Psoas muscle (tissue), 8 donors: ENCODE measurements around the gene PHC3. TPM values are rescaled to one million over a fixed set of nuclear protein-coding genes. Genes with fewer than 3 reads are reported as not detected.

Experiments used
- ATAC-seq, 4 donors: fragments of 200-7000 bp; cut with Tn5 transposase; one replicate each; pipeline ENCODE4 v1.9.1; 2020; ENCODE audit warnings: moderate library complexity in 3 of 4, mild to moderate bottlenecking in 2 of 4
- DNase-seq, 2 donors: peaks; one replicate each; pipeline ENCODE4 v3.0.0-alpha.2; 2020
- H3K27ac ChIP-seq: fragments of 200-600 bp; one replicate; pipeline ENCODE4 v1.8.0; 2022
- H3K27me3 ChIP-seq, 3 donors: fragments of 200-600 bp in 1 of 3; one replicate each; pipeline versions ENCODE4 v1.6.1 to v1.8.0; 2013 to 2022; ENCODE audit warnings: low read length in 2 of 3, mild to moderate bottlenecking in 2 of 3, moderate library complexity in 1 of 3; ENCODE audit not compliant: insufficient read depth in 3 of 3
- H3K36me3 ChIP-seq, 2 donors: fragments of 200-600 bp in 1 of 2; one replicate each; pipeline versions ENCODE4 v1.6.1 to v1.8.0; 2013 to 2022; ENCODE audit warnings: low read depth in 1 of 2, mild to moderate bottlenecking in 1 of 2, moderate library complexity in 1 of 2; ENCODE audit not compliant: insufficient read depth in 1 of 2
- H3K4me1 ChIP-seq: fragments of 200-600 bp; one replicate; pipeline ENCODE4 v1.8.0; 2022
- H3K4me3 ChIP-seq: fragments of 200-600 bp; one replicate; pipeline ENCODE4 v1.8.0; 2022; ENCODE audit warnings: mild to moderate bottlenecking
- H3K9me3 ChIP-seq: fragments of 200-600 bp; one replicate; pipeline ENCODE4 v1.8.0; 2022
- CTCF ChIP-seq: fragments of 200-600 bp; IDR thresholded peaks from one replicate; pipeline ENCODE4 v1.8.0; 2022; ENCODE audit warnings: antibody characterized with exemption
- WGBS, 3 donors: extraction: QIAGEN DNeasy Blood & Tissue Kit; methylation state at CpG; one replicate each; pipeline versions ENCODE4 v1.1.6 to v1.1.7; 2013; 5-methylcytosine and 5-hydroxymethylcytosine counted together
- intact Hi-C, 2 donors: fragments of 100-400 bp; cut with DNase I; formaldehyde crosslinking; loops; one replicate each; pipeline versions ENCODE4 v1.11.0 to v1.14.2; 2022
- polyA plus RNA-seq, 3 donors: library from polyadenylated mRNA; stranded (reverse); fragments of 200-250 nt; gene quantifications; one replicate each; pipeline ENCODE4 v1.2.3, GENCODE V29; 2013
- total RNA-seq, 4 donors: library from RNA; stranded (reverse); fragmentation: NEBNext Ultra II Directional in 2 of 4; extraction: Animal tissue kit (Norgen Biotek cat#: 25700) in 2 of 4; gene quantifications; one replicate each; pipeline versions ENCODE4 v1.2.1 to v1.2.4, GENCODE V29; 2021 to 2023
- donor health status: healthy with polysubstance abuse.
- donor health status: DM: no; HTN: no; CAD: no; lungs with moderate emphysema.
- donor health status: Bipolar disorder and iron deficiency.
- donor health status: healthy.
- donor health status: DM: yes; HTN: yes; CAD: no.
- donor health status: DM: no; HTN: no; CAD: no.
- donor health status: DM: no; HTN: no; CAD: no.
- donor health status: DM: yes; HTN: yes; CAD: no.

PHC3 gene
- total and polyA plus RNA-seq, 7 donors = 4.0 to 41.7 (median 35.2) TPM

- no peak for DNase-seq
- H3K4me3 ChIP-seq = no peak overlapping the region
- WGBS, 3 donors = 92 to 96% (median 94%) methylated on average over 6 of the region's 6 CpGs
- H3K27me3 ChIP-seq = no peaks in the 10 kb centered on the region
- H3K36me3 ChIP-seq = no peaks in the 10 kb centered on the region
- no peak overlapping the region for H3K27ac ChIP-seq
- no peak for ATAC-seq
- H3K4me1 ChIP-seq = no peaks in the 10 kb centered on the region
- intact Hi-C loops = no loop called here
- no peaks in the 10 kb centered on the region for H3K9me3 ChIP-seq
- no peak for TF ChIP-seq CTCF
Measured at GRCh38 chr3:170076715-170077238, 104.8 kb downstream of the PHC3 start.

- DNase-seq (no peak), ATAC-seq (no peak)
- TF ChIP-seq CTCF = no peak
- no peaks in the 10 kb centered on the region for H3K36me3 ChIP-seq
- H3K4me3 ChIP-seq = no peak overlapping the region
- 74 to 98% (median 97%) methylated on average over 4 of the region's 4 CpGs for WGBS, 3 donors
- H3K27ac ChIP-seq = no peak overlapping the region
- no peaks in the 10 kb centered on the region for H3K4me1 ChIP-seq
- no peaks in the 10 kb centered on the region for H3K9me3 ChIP-seq
- intact Hi-C loops = no loop called here
- no peaks in the 10 kb centered on the region for H3K27me3 ChIP-seq
Measured at GRCh38 chr3:170075441-170076091, 106.0 kb downstream of the PHC3 start.

GRCh38 chr3:170064108-170064507 is 117.4 kb downstream of the PHC3 start:
- Histone ChIP-seq H3K27ac (no peak overlapping the region), H3K4me3 (no peak overlapping the region), H3K9me3 (no peaks in the 10 kb centered on the region), H3K27me3 (no peaks in the 10 kb centered on the region), H3K4me1 (no peaks in the 10 kb centered on the region), H3K36me3 (no peaks in the 10 kb centered on the region)
- TF ChIP-seq CTCF = no peak
- no peak for DNase-seq
- WGBS, 3 donors = 93% methylated on average over 18 of the region's 18 CpGs
- ATAC-seq = no peak
- intact Hi-C loops = no loop called here

- Histone ChIP-seq H3K27me3 (no peaks in the 10 kb centered on the region), H3K27ac (no peak overlapping the region), H3K36me3 (no peaks in the 10 kb centered on the region), H3K4me1 (no peaks in the 10 kb centered on the region), H3K9me3 (no peaks in the 10 kb centered on the region), H3K4me3 (no peak overlapping the region)
- WGBS, 3 donors = 91 to 93% (median 93%) methylated on average over 15 of the region's 15 CpGs
- DNase-seq (no peak), ATAC-seq (no peak)
- no peak for TF ChIP-seq CTCF
- intact Hi-C loops = no loop called here
Measured at GRCh38 chr3:170063691-170064090, 117.8 kb downstream of the PHC3 start.

- WGBS, 3 donors = 95 to 96% (median 95%) methylated on average over 16 of the region's 16 CpGs
- Histone ChIP-seq H3K27me3 (no peaks in the 10 kb centered on the region), H3K4me3 (no peak overlapping the region), H3K36me3 (no peaks in the 10 kb centered on the region), H3K4me1 (no peaks in the 10 kb centered on the region), H3K9me3 (no peaks in the 10 kb centered on the region), H3K27ac (no peak overlapping the region)
- DNase-seq (no peak), ATAC-seq (no peak)
- no peak for TF ChIP-seq CTCF
- intact Hi-C loops = no loop called here
Measured at GRCh38 chr3:170062769-170063168, 118.8 kb downstream of the PHC3 start.
